Measurements from ENCODE around the gene CHCHD10.

DNA sequence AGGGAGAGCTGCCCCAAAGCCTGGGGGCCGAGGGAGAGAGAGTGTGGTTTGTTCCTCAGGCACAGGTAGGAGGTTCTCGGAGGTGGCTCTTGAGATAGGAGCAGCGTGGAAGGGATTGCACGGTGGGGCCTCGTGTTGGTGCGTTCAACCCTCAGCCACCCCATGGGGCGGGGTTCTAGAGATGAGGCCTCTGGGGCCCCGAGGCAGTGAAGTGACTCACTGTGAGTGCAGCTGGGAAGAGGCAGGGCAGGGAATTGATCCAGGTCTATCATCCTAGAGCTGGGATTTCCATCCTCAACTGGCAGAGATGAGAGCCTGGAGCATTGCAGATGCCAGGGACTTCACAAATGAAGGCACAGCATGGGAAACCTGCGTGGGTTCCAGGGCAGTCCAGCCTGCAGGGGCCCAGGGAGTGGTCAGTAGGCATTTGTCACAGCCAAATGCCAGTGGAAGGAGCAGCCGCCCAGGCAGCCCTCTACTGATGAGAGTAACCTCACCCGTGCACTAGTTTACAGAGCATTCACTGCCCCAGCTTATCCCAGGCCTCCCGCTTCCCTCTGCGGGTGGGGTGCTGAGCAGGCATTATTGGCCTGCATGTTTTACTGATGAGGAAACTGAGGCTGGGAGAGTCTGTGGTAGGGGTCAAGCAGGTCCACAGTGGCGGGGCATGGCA, 13.9 kb upstream of the CHCHD10 start:
- TF ChIP-seq, protein P1, sequence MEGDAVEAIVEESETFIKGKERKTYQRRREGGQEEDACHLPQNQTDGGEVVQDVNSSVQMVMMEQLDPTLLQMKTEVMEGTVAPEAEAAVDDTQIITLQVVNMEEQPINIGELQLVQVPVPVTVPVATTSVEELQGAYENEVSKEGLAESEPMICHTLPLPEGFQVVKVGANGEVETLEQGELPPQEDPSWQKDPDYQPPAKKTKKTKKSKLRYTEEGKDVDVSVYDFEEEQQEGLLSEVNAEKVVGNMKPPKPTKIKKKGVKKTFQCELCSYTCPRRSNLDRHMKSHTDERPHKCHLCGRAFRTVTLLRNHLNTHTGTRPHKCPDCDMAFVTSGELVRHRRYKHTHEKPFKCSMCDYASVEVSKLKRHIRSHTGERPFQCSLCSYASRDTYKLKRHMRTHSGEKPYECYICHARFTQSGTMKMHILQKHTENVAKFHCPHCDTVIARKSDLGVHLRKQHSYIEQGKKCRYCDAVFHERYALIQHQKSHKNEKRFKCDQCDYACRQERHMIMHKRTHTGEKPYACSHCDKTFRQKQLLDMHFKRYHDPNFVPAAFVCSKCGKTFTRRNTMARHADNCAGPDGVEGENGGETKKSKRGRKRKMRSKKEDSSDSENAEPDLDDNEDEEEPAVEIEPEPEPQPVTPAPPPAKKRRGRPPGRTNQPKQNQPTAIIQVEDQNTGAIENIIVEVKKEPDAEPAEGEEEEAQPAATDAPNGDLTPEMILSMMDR (IDR thresholded peaks at IDR 0.05; ENCODE audit: low read depth, low read length, missing input control): no peak
- TF ChIP-seq TAF1 (conservative IDR thresholded peaks at IDR 0.05) (no peak), NR2F2 (IDR thresholded peaks at IDR 0.05) (no peak), GABPA (IDR thresholded peaks at IDR 0.05 in 1 of 2, conservative IDR thresholded peaks at IDR 0.05 in 1 of 2) (no peak), RAD21 (IDR thresholded peaks at IDR 0.05) (no peak)
- TF ChIP-seq, protein P2, sequence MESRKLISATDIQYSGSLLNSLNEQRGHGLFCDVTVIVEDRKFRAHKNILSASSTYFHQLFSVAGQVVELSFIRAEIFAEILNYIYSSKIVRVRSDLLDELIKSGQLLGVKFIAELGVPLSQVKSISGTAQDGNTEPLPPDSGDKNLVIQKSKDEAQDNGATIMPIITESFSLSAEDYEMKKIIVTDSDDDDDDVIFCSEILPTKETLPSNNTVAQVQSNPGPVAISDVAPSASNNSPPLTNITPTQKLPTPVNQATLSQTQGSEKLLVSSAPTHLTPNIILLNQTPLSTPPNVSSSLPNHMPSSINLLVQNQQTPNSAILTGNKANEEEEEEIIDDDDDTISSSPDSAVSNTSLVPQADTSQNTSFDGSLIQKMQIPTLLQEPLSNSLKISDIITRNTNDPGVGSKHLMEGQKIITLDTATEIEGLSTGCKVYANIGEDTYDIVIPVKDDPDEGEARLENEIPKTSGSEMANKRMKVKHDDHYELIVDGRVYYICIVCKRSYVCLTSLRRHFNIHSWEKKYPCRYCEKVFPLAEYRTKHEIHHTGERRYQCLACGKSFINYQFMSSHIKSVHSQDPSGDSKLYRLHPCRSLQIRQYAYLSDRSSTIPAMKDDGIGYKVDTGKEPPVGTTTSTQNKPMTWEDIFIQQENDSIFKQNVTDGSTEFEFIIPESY (IDR thresholded peaks at IDR 0.05): no peak
